Smooth muscle cell of the pulmonary artery (primary cell): ENCODE measurements around the gene MMD2. TPM values are rescaled to one million over a fixed set of nuclear protein-coding genes. Genes with fewer than 3 reads are reported as not detected.

Experiments used
- total RNA-seq: library from RNA; depleted of rRNA; stranded (reverse); fragments of >200 nt; gene quantifications from 2 replicates; pipeline ENCODE4 v1.2.3, GENCODE V29; 2014

The MMD2 gene, protein sequence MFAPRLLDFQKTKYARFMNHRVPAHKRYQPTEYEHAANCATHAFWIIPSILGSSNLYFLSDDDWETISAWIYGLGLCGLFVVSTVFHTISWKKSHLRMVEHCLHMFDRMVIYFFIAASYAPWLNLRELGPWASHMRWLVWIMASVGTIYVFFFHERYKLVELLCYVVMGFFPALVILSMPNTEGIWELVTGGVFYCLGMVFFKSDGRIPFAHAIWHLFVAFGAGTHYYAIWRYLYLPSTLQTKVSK
- total RNA-seq: not detected in 2 replicates

DNA sequence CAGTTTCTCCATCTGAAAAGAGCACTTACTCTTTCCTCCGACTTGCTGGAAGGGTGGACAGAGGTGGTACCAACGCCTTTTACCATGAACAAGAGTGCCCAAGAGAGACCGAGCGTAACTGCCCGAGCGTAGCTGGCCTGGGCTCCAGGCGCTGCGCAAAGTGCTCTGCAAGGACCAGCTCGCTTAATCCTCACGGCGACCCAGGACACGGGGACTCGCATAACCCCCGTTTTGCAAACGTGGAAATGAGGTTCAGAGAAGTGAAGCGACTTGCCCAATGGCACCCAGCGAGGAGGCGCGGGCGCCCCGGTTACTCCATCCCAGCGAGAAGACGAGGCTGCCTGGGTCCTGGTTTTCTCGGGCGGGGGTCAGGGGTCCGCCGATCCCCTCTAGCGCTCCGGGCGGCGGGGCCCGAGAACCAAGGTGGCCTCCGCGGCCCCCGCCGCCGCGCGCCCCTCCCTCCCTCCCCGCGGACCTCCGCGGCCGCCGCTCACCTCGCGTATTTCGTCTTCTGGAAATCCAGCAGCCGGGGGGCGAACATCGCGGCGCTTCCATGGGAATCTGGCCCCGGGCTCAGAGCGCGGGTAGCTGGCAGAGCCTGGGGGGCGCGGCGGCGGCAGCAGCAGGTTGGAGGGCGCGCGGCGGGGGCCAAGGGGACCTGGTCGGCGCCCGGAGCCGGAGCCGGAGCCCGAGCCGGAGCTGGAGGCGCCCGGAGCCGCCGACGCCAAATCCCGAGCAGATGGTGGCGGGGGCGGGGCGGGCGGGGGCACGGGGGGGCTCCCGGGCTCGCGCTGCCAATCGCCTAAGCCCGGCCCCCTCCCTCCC is at the start of gene MMD2:
TSS of gene MMD2 (minus strand) at position 711 of the 825 bp plus-strand sequence. CDS start at position 541, 170 bp downstream.

DNA sequence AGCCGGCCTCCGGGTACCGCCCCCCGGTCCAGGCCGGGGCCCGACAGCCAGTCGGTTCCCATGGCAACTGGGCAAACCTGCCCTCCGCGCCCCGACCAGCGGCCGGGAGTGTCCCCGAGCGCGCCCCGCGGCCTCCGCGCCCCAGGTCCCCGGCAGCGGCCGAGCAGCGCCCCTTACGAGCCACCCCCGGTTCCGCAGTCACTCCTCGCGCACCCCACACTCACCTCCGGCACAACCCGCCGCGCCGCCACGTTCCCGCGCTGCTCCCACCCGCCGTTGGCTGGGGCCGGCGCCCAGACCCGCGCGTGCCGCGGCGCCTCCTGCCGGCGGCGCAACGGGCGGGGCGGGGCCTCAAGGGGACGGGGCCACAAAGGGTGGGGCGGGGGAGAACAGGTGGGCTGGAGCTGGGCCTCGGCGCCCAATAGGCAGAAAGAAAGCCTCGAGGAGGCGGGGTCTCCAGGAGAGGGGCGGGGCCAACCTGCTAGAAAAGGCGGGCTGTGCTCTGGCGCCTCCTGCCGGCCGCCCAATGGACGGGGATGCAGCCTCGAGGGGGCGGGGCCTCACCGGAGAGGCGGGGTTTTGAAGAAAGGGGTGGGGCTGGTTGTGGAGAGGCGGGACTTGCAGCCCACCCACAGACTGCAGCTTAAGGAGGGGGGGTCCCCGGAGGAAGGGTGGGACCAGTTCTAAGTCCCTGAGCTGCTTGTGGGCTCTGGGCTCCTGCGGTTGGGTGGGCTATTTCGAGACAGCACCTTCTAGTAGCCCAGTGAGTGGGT is 75.4 kb downstream of the MMD2 start, which contains the start of gene RADIL:
TSS of gene RADIL (minus strand) at position 345 of the 773 bp plus-strand sequence. CDS start 5,577 bp downstream, outside the sequence.

DNA sequence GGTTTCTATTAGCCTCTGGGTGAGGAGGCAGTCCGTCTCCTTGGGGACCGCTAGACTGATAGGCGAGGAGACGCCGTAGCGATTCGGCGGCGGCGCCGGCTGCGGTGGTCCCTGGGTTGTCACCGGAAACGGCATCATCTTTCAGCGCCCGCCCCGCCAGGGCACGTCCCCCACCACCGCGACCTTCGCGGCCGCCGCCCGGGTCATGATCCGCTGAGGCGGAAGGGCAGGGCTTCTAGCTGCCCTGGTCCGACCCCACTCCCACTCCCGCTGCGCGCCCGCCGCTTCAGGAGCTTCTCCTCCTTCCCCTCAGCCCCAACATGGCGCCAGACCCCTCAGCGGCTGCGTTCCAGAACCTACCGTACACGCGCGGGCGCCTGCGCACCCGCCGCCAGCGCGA is 97.3 kb downstream of the MMD2 start, which contains the start of gene PAPOLB:
TSS of gene PAPOLB (minus strand) at position 358 of the 400 bp plus-strand sequence. CDS start at position 138, 220 bp downstream.

Other genes starting within 250 kb of the MMD2 start
- gene AP5Z1, start 183.6 kb downstream of the MMD2 start, total RNA-seq: 22.4 and 37.1 TPM in 2 replicates
- 0.07 and 0.39 TPM in 2 replicates for gene PAPOLB, start 97.2 kb downstream of the MMD2 start, total RNA-seq
- gene RADIL, start 75.5 kb downstream of the MMD2 start, total RNA-seq: 0.13 and 2.0 TPM in 2 replicates
- 10.4 and 11.6 TPM in 2 replicates for gene RBAK, start 86.7 kb upstream of the MMD2 start, total RNA-seq
- gene WIPI2, start 231.0 kb upstream of the MMD2 start, total RNA-seq: 68.7 and 69.1 TPM in 2 replicates